Neural cell (in vitro differentiated cells): ENCODE data around the gene FAP. TPM values are rescaled to one million over a fixed set of nuclear protein-coding genes. Genes with fewer than 3 reads are reported as not detected.
A peak's percentile ranks its signal among the peaks of the same experiment; 100 is the strongest.

Source experiments
- H2AFZ ChIP-seq: fragments of 200-600, 300-800 bp; sonication (generic), shearing (Covaris generic); 2 replicates; pipeline ENCODE4 v1.6.0; 2014; ENCODE audit warnings: low read depth, mild to moderate bottlenecking, antibody characterized with exemption, low read length, moderate library complexity
- H3F3A ChIP-seq: fragments of 200-600 bp; shearing (Covaris generic); 2 replicates; pipeline ENCODE4 v1.6.1; 2016; ENCODE audit warnings: mild to moderate bottlenecking, moderate library complexity, mixed read lengths, antibody characterized with exemption, low read length; ENCODE audit not compliant: insufficient read depth, poor library complexity, severe bottlenecking
- H3K27ac ChIP-seq: fragments of 200-600, 300-800 bp; sonication (generic), shearing (Covaris generic); 2 replicates; pipeline ENCODE4 v1.5.1; 2014; ENCODE audit warnings: mild to moderate bottlenecking, low read length, moderate library complexity
- H3K27me3 ChIP-seq: fragments of 300-800, 200-600 bp; sonication (generic), shearing (Covaris generic); 2 replicates; pipeline ENCODE4 v1.6.0; 2014; ENCODE audit warnings: mild to moderate bottlenecking, low read depth, low read length, moderate library complexity; ENCODE audit not compliant: insufficient read depth
- H3K36me3 ChIP-seq: fragments of 300-800, 200-600 bp; sonication (generic), shearing (Covaris generic); 2 replicates; pipeline ENCODE4 v1.5.1; 2014; ENCODE audit warnings: mild to moderate bottlenecking, antibody characterized with exemption, low read length, moderate library complexity; ENCODE audit not compliant: insufficient read depth
- H3K4me2 ChIP-seq: fragments of 300-800, 200-600 bp; sonication (generic), shearing (Covaris generic); 2 replicates; pipeline ENCODE4 v1.6.0; 2014; ENCODE audit warnings: mild to moderate bottlenecking, low read length
- H3K4me3 ChIP-seq: fragments of 300-800, 200-600 bp; sonication (generic), shearing (Covaris generic); 2 replicates; pipeline ENCODE4 v1.5.1; 2014; ENCODE audit warnings: mild to moderate bottlenecking, low read length, moderate library complexity
- H3K79me2 ChIP-seq: fragments of 200-600 bp; shearing (Covaris generic); replicated peaks from 2 replicates; pipeline ENCODE4 v1.6.0; 2014; ENCODE audit warnings: mild to moderate bottlenecking, low read length, moderate library complexity; ENCODE audit not compliant: insufficient read depth
- H3K9ac ChIP-seq: fragments of 300-800, 200-600 bp; sonication (generic), shearing (Covaris generic); 2 replicates; pipeline ENCODE4 v1.6.1; 2016; ENCODE audit warnings: mild to moderate bottlenecking, low read length, mixed read lengths
- H3K9me2 ChIP-seq: fragments of 200-600 bp; shearing (Covaris generic); 2 replicates; pipeline ENCODE4 v1.6.1; 2016; ENCODE audit warnings: mild to moderate bottlenecking, low read length, mixed read lengths; ENCODE audit not compliant: insufficient read depth
- H3K9me3 ChIP-seq: fragments of 200-600, 300-800 bp; sonication (generic), shearing (Covaris generic); 2 replicates; pipeline ENCODE4 v1.6.1; 2016; ENCODE audit warnings: mild to moderate bottlenecking, mixed run types, low read length, moderate library complexity, mixed read lengths
- H4K20me1 ChIP-seq: fragments of 200-600 bp; shearing (Covaris generic); 2 replicates; pipeline ENCODE4 v1.6.1; 2016; ENCODE audit warnings: mild to moderate bottlenecking, mixed run types; ENCODE audit not compliant: insufficient read depth
- CTCF ChIP-seq: fragments of 450-650 bp; IDR thresholded peaks from 2 replicates; pipeline ENCODE4 v1.5.1; 2014; ENCODE audit warnings: antibody characterized with exemption, mild to moderate bottlenecking, moderate library complexity; ENCODE audit not compliant: poor library complexity, severe bottlenecking
- EP300 ChIP-seq: fragments of 450-650 bp; conservative IDR thresholded peaks from 2 replicates; pipeline ENCODE4 v1.6.1; 2014; ENCODE audit warnings: antibody characterized with exemption, mild to moderate bottlenecking, moderate library complexity; ENCODE audit not compliant: poor library complexity, severe bottlenecking
- EZH2 ChIP-seq: fragments of 200-600, 300-800 bp; shearing (Covaris generic), sonication (generic); IDR thresholded peaks from 2 replicates; pipeline ENCODE4 v1.6.1; 2014; ENCODE audit warnings: antibody characterized with exemption, low read length, borderline replicate concordance, mild to moderate bottlenecking; ENCODE audit not compliant: insufficient read depth, poor library complexity, severe bottlenecking
- POLR2AphosphoS5 ChIP-seq: IDR thresholded peaks from 2 replicates; pipeline ENCODE4 v1.6.1; 2012
- RAD21 ChIP-seq: fragments of 450-650 bp; conservative IDR thresholded peaks from 2 replicates; pipeline ENCODE4 v1.6.1; 2014; ENCODE audit warnings: antibody characterized with exemption, mild to moderate bottlenecking, moderate library complexity
- REST ChIP-seq: IDR thresholded peaks from 2 replicates; pipeline ENCODE4 v1.6.1; 2012; ENCODE audit warnings: borderline replicate concordance
- SMC3 ChIP-seq: fragments of 450-650 bp; conservative IDR thresholded peaks from 2 replicates; pipeline ENCODE4 v1.6.1; 2014; ENCODE audit warnings: antibody characterized with exemption, mild to moderate bottlenecking, moderate library complexity; ENCODE audit not compliant: poor library complexity
- TAF1 ChIP-seq: IDR thresholded peaks from 2 replicates; pipeline ENCODE4 v1.6.1; 2012; ENCODE audit warnings: low read depth
- polyA plus RNA-seq: library from polyadenylated mRNA; depleted of rRNA; stranded (reverse); fragments of >200 nt; gene quantifications from 2 replicates; pipeline ENCODE4 v1.2.3, GENCODE V29; 2014

FAP gene
- polyA plus RNA-seq, 1 donor from 2014 or later = 0.16 TPM

- no peaks in the 10 kb centered on the region for H3K9me2 ChIP-seq
- TF ChIP-seq CTCF = peak; percentile 83
- no peak for TF ChIP-seq POLR2AphosphoS5
- no peak for TF ChIP-seq REST
- TF ChIP-seq RAD21 = peak; percentile 81
- no peak for TF ChIP-seq EZH2
- TF ChIP-seq EP300 = no peak
- TF ChIP-seq SMC3 = peak; percentile 82
- TF ChIP-seq TAF1 = no peak
- no peaks in the 10 kb centered on the region for H4K20me1 ChIP-seq
- H3F3A ChIP-seq = no peaks in the 10 kb centered on the region
- H3K27me3 ChIP-seq = no peaks in the 10 kb centered on the region
- H3K9ac ChIP-seq = no peak overlapping the region
- no peak overlapping the region for H3K4me3 ChIP-seq
- no peaks in the 10 kb centered on the region for H3K79me2 ChIP-seq
- H3K36me3 ChIP-seq = no peaks in the 10 kb centered on the region
- H3K27ac ChIP-seq = no peak overlapping the region
- H3K9me3 ChIP-seq = no peaks in the 10 kb centered on the region
- H3K4me2 ChIP-seq = no peak overlapping the region
- no peak overlapping the region for H2AFZ ChIP-seq
These were observed 119.2 kb downstream of the FAP start for GRCh38 chr2:162123806-162124758.

Other genes starting within 250 kb of the FAP start
- gene DPP4, start 169.2 kb downstream of the FAP start, polyA plus RNA-seq = not detected in 2 replicates
- gene GCG, start 91.2 kb downstream of the FAP start, polyA plus RNA-seq = not detected in 2 replicates
- gene IFIH1, start 75.2 kb upstream of the FAP start, polyA plus RNA-seq = not detected in 2 replicates
- gene GCA, start 100.7 kb upstream of the FAP start, polyA plus RNA-seq = 32.6 and 45.3 TPM in 2 replicates